Activated CD4-positive, alpha-beta T cell treated with anti-CD3 and anti-CD28 coated beads, Interleukin-2, amount 50 U/mL, for 48 hours (primary cell): Measurements from ENCODE around the gene CAPSL.

Experiments used
- DNase-seq, 2 experiments: peaks; one replicate each; pipeline ENCODE4 v3.0.0-alpha.2; 2020

The CAPSL gene

DNA sequence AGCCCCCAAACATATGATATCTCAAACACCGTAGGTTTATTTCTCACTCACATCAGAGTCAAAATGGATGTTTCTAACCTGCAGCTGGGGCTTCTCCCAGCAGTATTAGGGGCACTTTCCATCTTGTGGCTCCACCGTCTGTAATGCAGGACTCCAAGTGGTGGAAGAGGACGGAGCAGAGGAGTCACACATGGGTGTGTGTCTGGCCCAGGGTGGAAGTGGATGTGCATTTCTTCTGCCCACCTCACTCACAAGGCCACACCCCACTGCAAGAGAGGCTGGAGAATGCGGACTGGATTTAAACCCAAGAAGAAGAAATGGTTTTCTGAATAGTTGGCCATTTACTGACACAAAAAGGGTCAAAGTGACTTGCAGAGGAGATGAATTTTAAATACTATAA lies 67.8 kb downstream of the CAPSL start:
- no peak for DNase-seq

- DNase-seq: no peak
These were observed 68.6 kb downstream of the CAPSL start for GRCh38 chr5:35869685-35870277.

- DNase-seq: no peak
These were observed 70.4 kb downstream of the CAPSL start for GRCh38 chr5:35867998-35868397.

DNA sequence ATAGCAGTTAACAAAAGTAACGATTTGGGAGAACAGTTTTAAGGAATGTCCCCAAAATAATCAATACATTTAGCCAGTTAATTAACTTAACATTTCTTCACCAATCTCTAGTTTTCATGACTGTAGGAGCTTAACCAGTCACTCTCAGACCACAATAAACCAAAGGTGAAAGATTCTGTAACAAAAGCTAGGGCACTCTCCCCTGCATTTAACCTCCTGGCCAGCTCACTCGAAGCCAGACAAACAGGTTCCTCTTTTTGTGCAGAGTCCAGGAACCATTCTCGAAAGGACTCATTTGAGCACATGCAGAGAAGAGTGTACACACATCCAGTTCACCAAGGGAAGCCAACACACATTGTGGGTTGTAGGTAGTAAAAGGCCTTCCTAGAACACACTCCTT lies 75.3 kb downstream of the CAPSL start:
- DNase-seq: no peak

GRCh38 chr5:35862126-35862525 lies 76.3 kb downstream of the CAPSL start:
- DNase-seq: no peak

DNA sequence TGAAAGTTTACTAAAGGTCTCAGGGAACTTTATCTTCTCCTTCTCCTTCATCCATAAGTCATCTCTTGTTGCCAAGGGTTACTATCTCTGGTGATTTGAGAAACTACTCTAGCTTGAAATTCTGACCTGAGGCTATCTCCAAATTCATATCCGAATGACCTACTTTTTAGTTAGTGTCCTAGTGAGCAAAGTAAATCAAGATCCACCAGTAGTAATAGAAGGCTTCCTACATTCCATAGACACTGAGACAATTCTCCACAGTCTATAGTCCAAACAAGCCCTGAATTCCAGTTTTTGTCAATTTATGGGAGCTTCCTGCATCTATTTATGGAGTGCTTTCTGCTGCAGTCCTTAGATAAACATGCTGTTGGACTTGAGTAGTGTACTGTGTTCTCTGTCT lies 76.7 kb downstream of the CAPSL start:
- no peak for DNase-seq

DNA sequence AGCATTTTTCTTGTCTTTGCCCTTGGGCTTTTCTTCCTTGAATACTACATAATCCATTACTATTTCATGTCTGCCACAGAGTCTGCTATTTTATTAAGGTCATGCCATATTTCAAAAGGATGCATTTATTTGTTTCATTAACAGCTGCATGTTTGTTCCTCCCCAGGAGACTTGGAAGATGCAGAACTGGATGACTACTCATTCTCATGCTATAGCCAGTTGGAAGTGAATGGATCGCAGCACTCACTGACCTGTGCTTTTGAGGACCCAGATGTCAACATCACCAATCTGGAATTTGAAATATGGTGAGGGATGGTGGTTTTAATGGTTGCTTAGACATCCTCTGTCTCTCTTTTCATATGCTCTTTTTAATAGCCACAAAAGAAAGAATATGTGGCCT lies 77.7 kb downstream of the CAPSL start:
- no peak for DNase-seq

DNA sequence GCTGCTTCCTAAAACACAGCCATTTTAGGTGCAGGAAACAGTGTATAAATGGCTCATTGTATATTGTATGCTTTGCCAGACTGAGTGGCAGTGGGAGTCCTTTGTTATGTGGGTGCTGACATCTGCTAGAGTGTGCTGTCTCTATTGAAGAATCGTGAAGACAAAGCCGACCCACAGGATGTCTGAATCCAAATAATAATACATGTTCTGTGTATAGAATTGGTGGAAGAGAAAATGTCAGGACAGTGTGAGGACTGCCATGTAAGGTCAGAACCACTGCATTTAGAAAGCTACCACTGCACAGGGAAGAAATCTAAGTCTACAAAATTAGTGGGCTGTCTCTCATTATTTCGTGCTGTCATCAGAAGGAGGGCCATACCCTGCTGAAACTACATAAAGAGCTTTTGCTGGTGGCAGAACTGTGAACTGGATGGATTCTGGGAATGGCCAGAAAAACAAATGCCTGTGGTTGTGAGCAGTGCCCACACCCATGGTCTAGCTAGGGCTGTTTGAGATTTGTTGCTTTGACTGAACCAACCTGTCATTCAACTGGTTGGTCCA lies 79.2 kb downstream of the CAPSL start:
- no peak for DNase-seq

- DNase-seq: no peak
These were observed 80.7 kb downstream of the CAPSL start for GRCh38 chr5:35857606-35858205.

- no peak for DNase-seq
These were observed 81.6 kb downstream of the CAPSL start, which contains the start of gene IL7R for GRCh38 chr5:35856765-35857351. Gene IL7R (plus strand): TSS chr5:35856891. CDS start chr5:35856978, 87 bp downstream.

DNA sequence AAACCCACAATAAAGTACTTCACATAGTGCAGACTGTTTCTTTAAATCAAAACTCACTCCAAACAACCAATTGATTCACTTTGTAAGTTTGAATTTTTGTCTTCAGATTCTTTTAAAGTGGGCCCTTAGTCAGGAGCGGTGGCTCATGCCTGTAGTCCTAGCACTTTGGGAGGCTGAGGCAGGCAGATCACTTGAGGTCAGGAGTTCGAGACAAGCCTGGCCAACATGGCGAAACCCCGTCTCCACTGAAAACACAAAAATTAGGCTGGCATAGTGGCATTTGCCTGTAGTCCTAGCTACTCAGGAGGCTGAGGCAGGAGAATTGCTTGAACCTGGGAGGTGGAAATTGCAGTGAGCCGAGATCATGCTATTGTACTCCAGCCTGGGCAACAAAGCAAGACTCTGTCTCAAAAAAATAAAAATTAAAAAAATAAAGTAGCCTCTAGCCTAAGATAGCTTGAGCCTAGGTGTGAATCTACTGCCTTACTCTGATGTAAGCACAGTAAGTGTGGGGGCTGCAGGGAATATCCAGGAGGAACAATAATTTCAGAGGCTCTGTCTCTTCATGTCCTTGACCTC lies 82.1 kb downstream of the CAPSL start:
- peak in 1 of 2 experiments; percentile 44 for DNase-seq

DNA sequence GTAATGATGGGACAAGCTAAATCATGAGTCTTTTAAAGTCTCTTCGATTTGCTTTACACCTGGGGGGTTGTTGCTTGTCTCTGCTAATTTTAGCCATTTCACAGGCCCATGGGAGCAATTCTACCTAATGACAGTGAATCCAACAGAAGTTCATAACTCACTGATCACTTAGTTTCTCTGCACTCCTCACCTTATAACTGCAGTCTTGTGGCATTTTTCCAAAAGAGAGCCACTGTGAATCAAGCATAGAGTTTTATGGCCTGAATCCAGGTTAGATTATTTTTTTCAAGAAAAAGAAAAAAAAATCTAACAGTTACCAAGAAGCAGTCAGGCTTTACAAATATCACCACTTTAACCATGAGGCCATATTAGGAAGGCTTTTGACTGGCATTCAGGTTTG lies 83.2 kb downstream of the CAPSL start:
- DNase-seq: no peak
